Sigmoid colon (tissue), 7 donors: Measurements from ENCODE around the gene NDP. TPM values are rescaled to one million over a fixed set of nuclear protein-coding genes. Genes with fewer than 3 reads are reported as not detected.

ENCODE experiments used
- DNase-seq: peaks from one replicate; pipeline ENCODE4 v3.0.0-alpha.2; 2019
- H3K27ac ChIP-seq, 4 donors: fragments of 200-600 bp; sonication (generic); one replicate each; pipeline ENCODE4 v1.5.1; 2016 to 2019; ENCODE audit warnings: mild to moderate bottlenecking in 1 of 4
- H3K27me3 ChIP-seq, 3 donors: fragments of 200-600 bp; sonication (generic); one replicate each; pipeline ENCODE4 v1.5.1; 2019; ENCODE audit warnings: mild to moderate bottlenecking in 1 of 3
- H3K36me3 ChIP-seq, 4 donors: fragments of 200-600 bp; sonication (generic); one replicate each; pipeline ENCODE4 v1.5.1; 2016 to 2019
- H3K4me1 ChIP-seq, 4 donors: fragments of 200-600 bp; sonication (generic); one replicate each; pipeline ENCODE4 v1.5.1; 2017 to 2019
- H3K4me3 ChIP-seq, 4 donors: fragments of 200-600 bp; sonication (generic); one replicate each; pipeline ENCODE4 v1.5.1; 2017 to 2019; ENCODE audit warnings: mild to moderate bottlenecking in 2 of 4, moderate library complexity in 1 of 4
- H3K9me3 ChIP-seq, 4 donors: fragments of 200-600 bp in 3 of 4; sonication (generic) in 3 of 4; one replicate each; pipeline versions ENCODE4 v1.5.1 to v1.6.1; 2013 to 2019
- CTCF ChIP-seq, 4 experiments: fragments of 450-650 bp in 3 of 4; fragments of 200-600 bp in 1 of 4; IDR thresholded peaks; one replicate each; pipeline ENCODE4 v1.5.1; 2016 to 2019; ENCODE audit warnings: antibody characterized with exemption in 4 of 4, mild to moderate bottlenecking in 3 of 4, moderate library complexity in 2 of 4
- EP300 ChIP-seq, 4 donors: sonication (generic); formaldehyde crosslinking; IDR thresholded peaks; one replicate each; pipeline ENCODE4 v1.6.1; 2017; ENCODE audit warnings: antibody characterized with exemption in 4 of 4
- POLR2A ChIP-seq, 2 donors: fragments of 450-650 bp; IDR thresholded peaks; one replicate each; pipeline ENCODE4 v1.6.1; 2016; ENCODE audit warnings: antibody characterized with exemption in 2 of 2, mild to moderate bottlenecking in 2 of 2, moderate library complexity in 2 of 2
- POLR2AphosphoS5 ChIP-seq, 4 donors: sonication (generic); formaldehyde crosslinking; IDR thresholded peaks; one replicate each; pipeline ENCODE4 v1.6.1; 2017; ENCODE audit warnings: antibody characterized with exemption in 4 of 4
- WGBS, 2 donors: extraction: QIAGEN DNeasy Blood & Tissue Kit; methylation state at CpG; one replicate each; pipeline ENCODE4 v1.1.7; 2013; 5-methylcytosine and 5-hydroxymethylcytosine counted together
- intact Hi-C: fragments of 100-400 bp; cut with DNase I; formaldehyde crosslinking; loops from one replicate; pipeline ENCODE4 v1.15.1; 2023
- polyA plus RNA-seq, 3 donors: library from polyadenylated mRNA; stranded (reverse); fragments of 200-250 nt; gene quantifications; one replicate each; pipeline ENCODE4 v1.2.3, GENCODE V29; 2013
- total RNA-seq, 4 donors: library from RNA; depleted of rRNA; stranded (reverse); fragments of >200 nt; gene quantifications; one replicate each; pipeline ENCODE4 v1.1.0, GENCODE V29; 2016
- donor health status: healthy with polysubstance abuse.
- donor health status: Bipolar disorder and iron deficiency.
- donor health status: healthy.

NDP gene
- total and polyA plus RNA-seq, 7 donors = 0.29 to 0.36 TPM; not detected in 5

GRCh38 chrX:43974741-43975465 is 1.7 kb upstream of the NDP start:
- DNase-seq = no peak
- WGBS, 2 donors = 92 to 96% methylated on average over 6 of the region's 6 CpGs
- no peak overlapping the region for H3K27ac ChIP-seq
- H3K27me3 ChIP-seq = no peaks in the 10 kb centered on the region
- no peaks in the 10 kb centered on the region for H3K9me3 ChIP-seq
- intact Hi-C loops = no loop called here
- no peaks in the 10 kb centered on the region for H3K36me3 ChIP-seq
- TF ChIP-seq CTCF (IDR thresholded peaks at IDR 0.05) (no peak), POLR2AphosphoS5 (IDR thresholded peaks at IDR 0.05) (no peak), EP300 (IDR thresholded peaks at IDR 0.05) (no peak), POLR2A (IDR thresholded peaks at IDR 0.05) (no peak)
- peaks cover 0 to 9% (median 0%) of the 10 kb centered on the region in 4 donors for H3K4me1 ChIP-seq
- no peak overlapping the region for H3K4me3 ChIP-seq

GRCh38 chrX:43974100-43974475 is 898 bp upstream of the NDP start:
- Histone ChIP-seq H3K36me3 (no peaks in the 10 kb centered on the region), H3K27me3 (no peaks in the 10 kb centered on the region), H3K9me3 (no peaks in the 10 kb centered on the region), H3K27ac (no peak overlapping the region), H3K4me3 (no peak overlapping the region), H3K4me1 (peaks cover 0 to 9% (median 0%) of the 10 kb centered on the region in 4 donors)
- TF ChIP-seq CTCF (IDR thresholded peaks at IDR 0.05) = no peak
- TF ChIP-seq POLR2AphosphoS5 (IDR thresholded peaks at IDR 0.05) = no peak
- TF ChIP-seq EP300 (IDR thresholded peaks at IDR 0.05) = no peak
- intact Hi-C loops = no loop called here
- 73 to 88% methylated on average over 2 of the region's 2 CpGs for WGBS, 2 donors
- no peak for DNase-seq

- WGBS, 2 donors = 28 to 59% methylated on average over 19 of the region's 19 CpGs
- Histone ChIP-seq H3K4me1 (peaks cover 0 to 9% (median 0%) of the 10 kb centered on the region in 4 donors), H3K27me3 (no peaks in the 10 kb centered on the region), H3K9me3 (no peaks in the 10 kb centered on the region), H3K4me3 (peak overlapping the region; percentile 6 to 36 (median 32)), H3K36me3 (no peaks in the 10 kb centered on the region), H3K27ac (no peak overlapping the region)
- intact Hi-C loops = no loop called here
- DNase-seq = no peak
- TF ChIP-seq POLR2AphosphoS5 (IDR thresholded peaks at IDR 0.05) = no peak
- no peak for TF ChIP-seq POLR2A (IDR thresholded peaks at IDR 0.05)
- TF ChIP-seq EP300 (IDR thresholded peaks at IDR 0.05) = no peak
- TF ChIP-seq CTCF (IDR thresholded peaks at IDR 0.05) = no peak
Observed at GRCh38 chrX:43971966-43972961, 926 bp downstream of the NDP start.

GRCh38 chrX:43970528-43970927 is 2.7 kb downstream of the NDP start:
- no peak for TF ChIP-seq POLR2AphosphoS5 (IDR thresholded peaks at IDR 0.05)
- TF ChIP-seq EP300 (IDR thresholded peaks at IDR 0.05) = no peak
- no peak for TF ChIP-seq POLR2A (IDR thresholded peaks at IDR 0.05)
- TF ChIP-seq CTCF (IDR thresholded peaks at IDR 0.05) = no peak
- intact Hi-C loops = no loop called here
- WGBS, 2 donors = 88 to 91% methylated on average over 5 of the region's 5 CpGs

More at GRCh38 chrX:43970528-43970927, 2.7 kb downstream of the NDP start:
- peaks cover 0 to 9% (median 0%) of the 10 kb centered on the region in 4 donors for H3K4me1 ChIP-seq
- no peaks in the 10 kb centered on the region for H3K36me3 ChIP-seq
- no peaks in the 10 kb centered on the region for H3K27me3 ChIP-seq
- no peaks in the 10 kb centered on the region for H3K9me3 ChIP-seq
- DNase-seq = no peak
- no peak overlapping the region for H3K27ac ChIP-seq
- H3K4me3 ChIP-seq = no peak overlapping the region
